WTC11 (cell line): ENCODE results near the gene SLC6A16. TPM values are rescaled to one million over a fixed set of nuclear protein-coding genes. Genes with fewer than 3 reads are reported as not detected.

Source experiments
- ATAC-seq: fragments of 200-7000 bp; cut with Tn5 transposase; 2 replicates; pipeline ENCODE4 v1.10.0; 2021; ENCODE audit warnings: mild to moderate bottlenecking, moderate library complexity
- CTCF ChIA-PET: fragments of 300-600 bp; sonication (Branson Sonifier 250); formaldehyde crosslinking; loops from one replicate; lab custom pipeline; 2021; ENCODE audit warnings: antibody characterized with exemption; lab: Charles Lee
- POLR2A ChIA-PET: fragments of 350-600 bp; sonication (Branson Sonifier 250); formaldehyde crosslinking; loops from one replicate; lab custom pipeline; 2021; ENCODE audit warnings: antibody characterized with exemption; lab: Charles Lee
- DNase-seq: peaks from one replicate; pipeline ENCODE4 v3.0.0; 2021; ENCODE audit warnings: low spot score
- H3K27ac Mint-ChIP-seq: 2 replicates; pipeline ENCODE4 v1.8.0; 2021; ENCODE audit warnings: mixed read lengths
- H3K27me3 Mint-ChIP-seq: 2 replicates; pipeline ENCODE4 v1.8.0; 2021; ENCODE audit warnings: low read depth, mild to moderate bottlenecking, moderate library complexity, mixed read lengths
- H3K36me3 Mint-ChIP-seq: 2 replicates; pipeline ENCODE4 v1.8.0; 2021; ENCODE audit warnings: mixed read lengths
- H3K4me1 Mint-ChIP-seq: 2 replicates; pipeline ENCODE4 v1.8.0; 2022; ENCODE audit warnings: mixed read lengths
- H3K4me3 Mint-ChIP-seq: 2 replicates; pipeline ENCODE4 v1.8.0; 2021; ENCODE audit warnings: mild to moderate bottlenecking, moderate library complexity, mixed read lengths
- H3K9me3 Mint-ChIP-seq: 2 replicates; pipeline ENCODE4 v1.8.0; 2021; ENCODE audit warnings: mixed read lengths
- ARID4B ChIP-seq: sonication (generic); formaldehyde crosslinking; IDR thresholded peaks from 2 replicates; pipeline ENCODE4 v1.8.0; 2023; ENCODE audit warnings: missing genetic modification reagents, mild to moderate bottlenecking, borderline replicate concordance
- ERG ChIP-seq: fragments of 250-450 bp; sonication (Bioruptor Pico); IDR thresholded peaks from 2 replicates; pipeline ENCODE4 v1.8.0; 2021; ENCODE audit warnings: mild to moderate bottlenecking
- FOXP1 ChIP-seq: sonication (generic); formaldehyde crosslinking; IDR thresholded peaks from 2 replicates; pipeline ENCODE4 v1.8.0; 2022; ENCODE audit warnings: missing genetic modification reagents, mild to moderate bottlenecking, moderate library complexity, borderline replicate concordance
- HMGXB4 ChIP-seq: sonication (generic); formaldehyde crosslinking; IDR thresholded peaks from 2 replicates; pipeline ENCODE4 v1.8.1; 2023; ENCODE audit warnings: mild to moderate bottlenecking, moderate library complexity, missing genetic modification reagents
- JAZF1 ChIP-seq: fragments of 250-450 bp; sonication (Bioruptor Pico); IDR thresholded peaks from 2 replicates; pipeline ENCODE4 v1.9.0; 2021; ENCODE audit warnings: moderate library complexity, mild to moderate bottlenecking, inconsistent platforms
- JUN ChIP-seq: sonication (generic); formaldehyde crosslinking; IDR thresholded peaks from 2 replicates; pipeline ENCODE4 v1.8.0; 2023; ENCODE audit warnings: mild to moderate bottlenecking, missing genetic modification reagents
- NFATC4 ChIP-seq: fragments of 250-450 bp; sonication (Bioruptor Pico); IDR thresholded peaks from 2 replicates; pipeline ENCODE4 v1.9.0; 2021; ENCODE audit warnings: mild to moderate bottlenecking
- NFYB ChIP-seq: sonication (generic); formaldehyde crosslinking; conservative IDR thresholded peaks from 2 replicates; pipeline ENCODE4 v1.8.0; 2022; ENCODE audit warnings: low read depth, missing genetic modification reagents
- NR2C2 ChIP-seq: sonication (generic); formaldehyde crosslinking; IDR thresholded peaks from 2 replicates; pipeline ENCODE4 v1.8.0; 2022; ENCODE audit warnings: mild to moderate bottlenecking, missing genetic modification reagents
- OVOL2 ChIP-seq: fragments of 250-450 bp; sonication (Bioruptor Pico); IDR thresholded peaks from 2 replicates; pipeline ENCODE4 v1.9.0; 2021; ENCODE audit warnings: mild to moderate bottlenecking, borderline replicate concordance
- PRDM15 ChIP-seq: sonication (generic); formaldehyde crosslinking; IDR thresholded peaks from 2 replicates; pipeline ENCODE4 v1.8.0; 2022; ENCODE audit warnings: missing genetic modification reagents
- RELA ChIP-seq: sonication (generic); formaldehyde crosslinking; IDR thresholded peaks from 2 replicates; pipeline ENCODE4 v1.8.1; 2022; ENCODE audit warnings: missing genetic modification reagents, mild to moderate bottlenecking, borderline replicate concordance
- TCF7 ChIP-seq: sonication (generic); formaldehyde crosslinking; IDR thresholded peaks from 2 replicates; pipeline ENCODE4 v1.8.0; 2022; ENCODE audit warnings: mild to moderate bottlenecking, low read depth, missing genetic modification reagents, moderate library complexity
- TEAD4 ChIP-seq: sonication (generic); formaldehyde crosslinking; IDR thresholded peaks from 2 replicates; pipeline ENCODE4 v1.8.0; 2022; ENCODE audit warnings: mild to moderate bottlenecking, missing genetic modification reagents
- ZBTB43 ChIP-seq: sonication (generic); formaldehyde crosslinking; IDR thresholded peaks from 2 replicates; pipeline ENCODE4 v1.8.1; 2023; ENCODE audit warnings: mild to moderate bottlenecking, missing genetic modification reagents
- ZNF263 ChIP-seq: sonication (generic); formaldehyde crosslinking; IDR thresholded peaks from 2 replicates; pipeline ENCODE4 v1.8.1; 2022; ENCODE audit warnings: low read depth, mild to moderate bottlenecking, moderate library complexity, missing genetic modification reagents
- ZNF317 ChIP-seq: sonication (generic); formaldehyde crosslinking; IDR thresholded peaks from 2 replicates; pipeline ENCODE4 v1.8.1; 2023; ENCODE audit warnings: low read depth, mild to moderate bottlenecking, moderate library complexity, missing genetic modification reagents, borderline replicate concordance
- ZNF396 ChIP-seq: fragments of 250-450 bp; sonication (Bioruptor Pico); IDR thresholded peaks from 2 replicates; pipeline ENCODE4 v1.8.0; 2021; ENCODE audit warnings: mild to moderate bottlenecking, moderate library complexity, borderline replicate concordance
- ZNF416 ChIP-seq: fragments of 250-450 bp; sonication (Bioruptor Pico); IDR thresholded peaks from 2 replicates; pipeline ENCODE4 v1.9.0; 2021; ENCODE audit warnings: mild to moderate bottlenecking, inconsistent platforms
- ZNF512 ChIP-seq: sonication (generic); formaldehyde crosslinking; IDR thresholded peaks from 2 replicates; pipeline ENCODE4 v1.8.1; 2022; ENCODE audit warnings: missing genetic modification reagents, borderline replicate concordance
- total RNA-seq: library from RNA; stranded (reverse); gene quantifications from 3 replicates; pipeline ENCODE4 v1.2.3, GENCODE V29; 2021

Gene SLC6A16
- total RNA-seq, 1 experiment from 2014 or later, result 1.5 TPM

GRCh38 chr19:49247676-49248075, 77.3 kb downstream of the SLC6A16 start:
- Mint-ChIP-seq H3K36me3 (no peaks in the 10 kb centered on the region), H3K4me1 (peaks cover 4% of the 10 kb centered on the region; the same call in 1 of the 2 replicates), H3K27ac (no peak overlapping the region), H3K9me3 (peaks cover 11% of the 10 kb centered on the region), H3K4me3 (no peak overlapping the region), H3K27me3 (peaks cover 10% of the 10 kb centered on the region)
- TF ChIP-seq OVOL2 (CRISPR knock-in tag) (no peak), ARID4B (no peak), ZNF512 (CRISPR knock-in tag) (no peak), NFYB (CRISPR knock-in tag) (no peak), RELA (CRISPR knock-in tag) (no peak), TEAD4 (no peak), ZNF416 (CRISPR knock-in tag) (no peak), ERG (CRISPR knock-in tag) (no peak), ZNF317 (CRISPR knock-in tag) (no peak), ZNF263 (CRISPR knock-in tag) (no peak), NFATC4 (CRISPR knock-in tag) (no peak), FOXP1 (CRISPR knock-in tag) (no peak), NR2C2 (CRISPR knock-in tag) (no peak), ZBTB43 (CRISPR knock-in tag) (no peak), ZNF396 (CRISPR knock-in tag) (no peak), TCF7 (no peak), JUN (CRISPR knock-in tag) (no peak)
- no peak for DNase-seq
- ChIA-PET POLR2A (no interaction called here), CTCF (interaction anchor here (0.9 kb wide), 1 partner anchor 23 kb away, joined by 3 read pairs; no protein-coding TSS in a partner anchor)
- ATAC-seq, result no peak

GRCh38 chr19:49244256-49244655, 80.7 kb downstream of the SLC6A16 start:
- DNase-seq (no peak), ATAC-seq (no peak)
- Mint-ChIP-seq H3K4me1 (peaks cover 4% of the 10 kb centered on the region; the same call in 1 of the 2 replicates), H3K9me3 (no peaks in the 10 kb centered on the region), H3K27ac (no peak overlapping the region), H3K27me3 (no peaks in the 10 kb centered on the region), H3K36me3 (no peaks in the 10 kb centered on the region), H3K4me3 (no peak overlapping the region)
- CTCF ChIA-PET, result interaction anchor here (0.6 to 2.0 kb wide), 5 partner anchors 10 to 146 kb away, joined by 3 to 8 read pairs (median 4); no protein-coding TSS in a partner anchor
- POLR2A ChIA-PET, result interaction anchor here (0.5 to 0.7 kb wide), 2 partner anchors 79 to 95 kb away, joined by 3 to 4 read pairs; no protein-coding TSS in a partner anchor
- TF ChIP-seq JAZF1 (CRISPR knock-in tag) (no peak), NFYB (CRISPR knock-in tag) (no peak), HMGXB4 (no peak), PRDM15 (CRISPR knock-in tag) (no peak)
